GM12873 (cell line): ENCODE data around the gene LPP.

ENCODE experiments used
- TF ChIP-seq, protein P1 (sequence below): IDR thresholded peaks from 2 replicates; pipeline ENCODE4 v1.5.1; 2012; ENCODE audit warnings: low read depth, mild to moderate bottlenecking, moderate library complexity, low read length, control low read depth; ENCODE audit not compliant: insufficient read depth; ENCODE audit errors: missing control alignments

The LPP gene

DNA sequence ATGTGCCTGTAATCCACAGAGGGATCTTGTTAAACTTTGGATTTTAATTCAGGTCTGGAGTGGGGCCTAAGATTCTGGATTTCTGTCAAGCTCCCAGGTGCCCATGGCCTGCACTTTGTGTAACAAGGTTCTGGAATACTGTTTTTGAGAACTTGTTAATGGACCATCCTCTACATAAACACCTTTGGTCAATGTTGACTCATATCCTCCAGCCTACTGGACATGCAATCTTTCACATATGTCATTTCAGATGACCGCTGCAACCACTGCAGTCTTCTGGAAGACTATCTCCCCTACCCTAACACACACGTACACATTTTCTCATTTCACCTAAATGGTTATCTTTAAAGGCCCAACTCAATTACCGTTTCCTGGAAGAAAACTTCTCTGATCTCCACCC is 715.7 kb downstream of the LPP start:
- TF ChIP-seq, protein P1, sequence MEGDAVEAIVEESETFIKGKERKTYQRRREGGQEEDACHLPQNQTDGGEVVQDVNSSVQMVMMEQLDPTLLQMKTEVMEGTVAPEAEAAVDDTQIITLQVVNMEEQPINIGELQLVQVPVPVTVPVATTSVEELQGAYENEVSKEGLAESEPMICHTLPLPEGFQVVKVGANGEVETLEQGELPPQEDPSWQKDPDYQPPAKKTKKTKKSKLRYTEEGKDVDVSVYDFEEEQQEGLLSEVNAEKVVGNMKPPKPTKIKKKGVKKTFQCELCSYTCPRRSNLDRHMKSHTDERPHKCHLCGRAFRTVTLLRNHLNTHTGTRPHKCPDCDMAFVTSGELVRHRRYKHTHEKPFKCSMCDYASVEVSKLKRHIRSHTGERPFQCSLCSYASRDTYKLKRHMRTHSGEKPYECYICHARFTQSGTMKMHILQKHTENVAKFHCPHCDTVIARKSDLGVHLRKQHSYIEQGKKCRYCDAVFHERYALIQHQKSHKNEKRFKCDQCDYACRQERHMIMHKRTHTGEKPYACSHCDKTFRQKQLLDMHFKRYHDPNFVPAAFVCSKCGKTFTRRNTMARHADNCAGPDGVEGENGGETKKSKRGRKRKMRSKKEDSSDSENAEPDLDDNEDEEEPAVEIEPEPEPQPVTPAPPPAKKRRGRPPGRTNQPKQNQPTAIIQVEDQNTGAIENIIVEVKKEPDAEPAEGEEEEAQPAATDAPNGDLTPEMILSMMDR: no peak

DNA sequence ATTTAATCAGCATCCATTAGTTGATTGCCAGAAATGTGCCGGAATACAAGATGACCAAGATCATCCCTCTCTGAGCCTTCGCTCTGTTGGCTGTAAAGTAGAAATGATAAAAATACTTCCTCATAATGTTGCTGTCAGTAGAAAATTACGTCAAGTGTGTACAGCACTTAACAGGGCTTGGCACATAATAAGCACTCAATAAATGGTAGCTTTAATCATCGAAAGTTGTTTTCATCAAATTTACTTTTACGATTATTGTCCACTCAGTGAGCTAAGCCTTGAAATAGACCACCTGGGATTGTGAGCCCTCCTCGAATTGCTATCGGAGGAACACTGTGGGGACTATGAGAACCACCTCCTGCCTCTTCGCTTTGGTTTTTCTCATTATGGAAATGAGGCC is 716.5 kb downstream of the LPP start:
- TF ChIP-seq, protein P1: no peak

DNA sequence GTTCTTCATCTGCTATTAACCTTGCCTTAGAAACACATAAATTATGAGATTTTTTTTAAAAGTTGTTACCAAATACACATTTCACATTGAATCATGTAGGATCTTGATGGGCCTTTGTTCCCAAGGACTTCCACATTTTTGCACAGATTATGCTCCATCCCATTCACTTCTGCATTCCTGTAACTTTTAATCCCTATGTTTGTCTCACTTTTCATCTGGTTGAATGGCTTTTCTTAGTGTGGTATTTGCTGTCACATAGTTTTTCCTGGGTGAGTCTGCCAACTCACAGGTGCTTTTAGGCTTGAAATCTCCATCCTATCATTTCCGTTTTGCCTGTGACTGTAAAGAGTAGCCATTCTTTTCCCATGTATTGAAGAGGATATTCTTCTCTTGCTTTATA is 720.6 kb downstream of the LPP start:
- TF ChIP-seq, protein P1: no peak

DNA sequence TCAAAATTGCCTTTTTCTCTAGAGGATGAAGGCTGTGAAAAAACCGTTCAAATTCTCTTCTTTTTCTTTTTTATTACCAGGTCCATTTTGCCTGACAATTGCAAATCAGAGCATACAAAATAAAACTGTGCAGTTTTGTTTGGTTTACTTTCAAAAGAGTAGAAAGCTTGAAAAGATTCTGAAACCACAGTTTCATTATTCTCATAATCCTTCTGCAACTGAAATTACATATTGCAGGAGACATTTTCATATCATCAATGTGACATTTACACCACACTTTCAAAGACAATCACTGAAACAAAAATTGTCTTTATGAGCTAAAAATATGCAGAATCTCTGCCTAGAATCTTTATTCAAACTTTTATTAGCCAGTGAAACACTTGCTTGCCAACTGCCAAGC is 721.5 kb downstream of the LPP start:
- TF ChIP-seq, protein P1: no peak

DNA sequence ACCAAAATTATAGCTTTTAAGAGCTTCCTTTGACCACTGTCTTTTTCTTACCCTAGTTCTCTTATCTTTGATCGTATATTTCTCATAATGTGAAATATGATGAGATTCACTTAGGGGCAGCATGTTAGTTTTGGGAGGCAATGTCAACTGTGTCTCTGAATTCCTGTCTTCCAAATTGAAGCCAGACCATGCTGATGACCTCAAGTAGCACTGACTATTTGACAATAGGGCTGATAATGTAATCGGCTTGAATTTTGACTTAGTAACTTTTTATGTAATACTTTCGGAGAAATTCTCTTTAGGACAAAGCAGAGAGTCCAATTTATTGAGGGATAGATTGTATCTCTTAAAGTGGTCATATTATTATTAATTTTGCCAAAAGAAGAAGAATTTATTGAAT is 722.4 kb downstream of the LPP start:
- TF ChIP-seq, protein P1: no peak

DNA sequence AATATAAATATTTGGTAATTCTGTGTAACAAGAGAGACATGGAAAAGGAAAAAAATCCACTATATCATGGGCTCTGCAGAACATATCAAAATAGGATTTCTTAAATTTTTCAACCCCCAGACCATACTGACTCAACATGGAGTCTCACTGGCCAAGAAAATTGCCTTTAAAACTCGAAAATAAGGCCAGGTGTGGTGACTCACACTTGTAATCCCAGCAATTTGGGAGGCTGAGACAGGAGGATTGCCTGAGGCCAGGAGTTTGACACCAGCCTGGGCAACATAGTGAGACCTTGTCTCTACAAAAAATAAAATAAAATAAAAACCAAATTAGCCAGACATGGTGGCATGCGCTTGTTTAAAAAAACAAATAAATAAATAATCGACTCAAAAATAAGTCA is 723.4 kb downstream of the LPP start:
- TF ChIP-seq, protein P1: no peak

DNA sequence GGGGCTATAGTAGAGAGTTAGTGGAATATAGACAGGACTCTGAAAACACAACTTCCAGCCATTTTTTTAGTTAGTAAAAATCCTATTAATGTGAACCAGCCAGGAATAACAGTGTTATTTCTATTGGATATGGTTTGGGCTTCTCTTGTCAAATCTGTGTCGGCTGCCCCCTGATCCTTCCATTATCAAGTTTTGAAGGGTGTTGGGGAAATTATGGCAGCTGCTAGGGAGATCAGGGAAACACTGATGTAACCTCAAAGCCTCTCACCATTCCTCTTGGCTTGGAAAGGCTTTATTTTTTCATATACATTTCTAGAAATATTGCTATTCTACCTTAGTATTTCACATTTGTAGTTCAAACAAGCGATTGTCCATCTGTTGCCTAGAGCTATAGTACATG is 724.1 kb downstream of the LPP start:
- TF ChIP-seq, protein P1: no peak

DNA sequence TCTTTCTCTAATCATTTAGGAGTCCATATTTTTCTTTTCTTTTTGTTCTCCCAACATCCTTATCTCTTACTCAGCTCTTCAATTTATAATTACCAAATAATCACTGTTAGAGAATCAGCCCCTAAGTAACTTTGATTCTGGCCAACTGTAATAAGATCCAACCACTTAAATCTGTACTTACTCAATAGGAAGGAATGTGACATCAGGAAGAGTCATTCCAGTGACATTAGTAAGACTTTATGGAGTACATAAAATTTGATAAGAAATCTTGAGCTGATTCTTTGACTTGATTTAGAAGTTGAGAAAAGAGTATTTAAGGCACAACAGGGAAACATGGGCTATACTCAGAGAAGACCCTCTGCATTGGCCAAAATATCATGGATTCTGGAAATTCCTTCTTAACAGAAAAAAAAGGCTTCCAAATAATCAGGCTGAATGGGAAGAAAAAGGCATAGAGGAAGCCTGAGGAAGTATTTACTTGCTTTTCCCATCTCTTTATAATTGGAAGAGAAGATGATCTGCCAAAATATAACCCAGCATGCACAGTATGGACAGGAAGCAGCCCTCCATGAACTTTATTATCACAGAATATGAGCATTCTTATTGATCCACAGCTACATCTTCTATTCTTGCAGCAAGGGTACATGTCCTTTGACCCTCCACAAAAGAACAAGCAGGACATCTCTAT is 728.1 kb downstream of the LPP start:
- TF ChIP-seq, protein P1: no peak
